K562 (cell line): ENCODE data around the gene OTOG. TPM values are rescaled to one million over a fixed set of nuclear protein-coding genes. Genes with fewer than 3 reads are reported as not detected.

Experiments
- ATAC-seq: fragments of 200-7000 bp; cut with Tn5 transposase; 3 replicates; pipeline ENCODE4 v1.9.1; 2020; ENCODE audit warnings: moderate library complexity
- BruUV-seq: library from RNA; stranded (reverse); fragments of 400-500 nt; replicated peaks from 2 replicates; lab custom pipeline; 2021; lab: Mats Ljungman, UMichigan
- CTCF ChIA-PET: fragments of 300-600 bp; formaldehyde crosslinking; extraction: SDS; loops from one replicate; lab custom pipeline; 2021; ENCODE audit warnings: low intra/inter-chr PET ratio; lab: Yijun Ruan, JAX
- POLR2A ChIA-PET: fragments of 300-600, 350-650 bp; sonication (Branson Sonifier 250); formaldehyde crosslinking; extraction: SDS; loops from one replicate; lab custom pipeline; 2021; ENCODE audit warnings: antibody characterized with exemption, inconsistent platforms; lab: Yijun Ruan, JAX
- DNase-seq, 4 experiments: peaks; one replicate each; pipeline versions ENCODE4 v3.0.0 to v3.0.0-alpha.2; 2011 to 2018; ENCODE audit warnings: low spot score in 3 of 4, mixed read lengths in 3 of 4; ENCODE audit errors: extremely low read depth in 1 of 4
- FAIRE-seq: peaks from 2 replicates; lab custom pipeline; 2011; peaks lifted over from hg19 to GRCh38; lab: Jason Lieb, UNC
- H2AFZ ChIP-seq: 2 replicates; pipeline ENCODE4 v1.6.0; 2011; ENCODE audit warnings: low read depth, low read length, control low read depth, inconsistent platforms
- H3K27ac ChIP-seq: fragments of 200-600 bp; 3 replicates; pipeline ENCODE4 v1.8.0; 2011; ENCODE audit warnings: low read depth, mild to moderate bottlenecking, control low read depth, inconsistent platforms, low read length, moderate library complexity, mixed read lengths; ENCODE audit errors: extremely low read depth
- H3K27me3 ChIP-seq, 2 experiments: fragments of 300-600 bp in 1 of 2; 2 replicates in 1 of 2; 3 replicates in 1 of 2; pipeline versions ENCODE4 v1.6.0 to v1.8.0; 2011; ENCODE audit warnings: inconsistent platforms in 2 of 2, low read length in 2 of 2, mild to moderate bottlenecking in 1 of 2, mixed read lengths in 1 of 2, moderate library complexity in 1 of 2; ENCODE audit not compliant: control insufficient read depth in 2 of 2, insufficient read depth in 2 of 2
- H3K36me3 ChIP-seq: fragments of 300-600 bp; 3 replicates; pipeline ENCODE4 v1.8.0; 2011; ENCODE audit warnings: mild to moderate bottlenecking, low read length, inconsistent platforms; ENCODE audit not compliant: control insufficient read depth, insufficient read depth
- H3K4me1 ChIP-seq, 2 experiments: fragments of 200-600 bp in 1 of 2; replicated peaks in 1 of 2; 2 replicates in 1 of 2; 3 replicates in 1 of 2; pipeline versions ENCODE4 v1.5.1 to v1.8.0; 2011; ENCODE audit warnings: inconsistent platforms in 2 of 2, low read length in 2 of 2, mild to moderate bottlenecking in 1 of 2, mixed read lengths in 1 of 2, moderate library complexity in 1 of 2; ENCODE audit not compliant: control insufficient read depth in 2 of 2, insufficient read depth in 2 of 2
- H3K4me2 ChIP-seq: 2 replicates; pipeline ENCODE4 v1.6.1; 2011; ENCODE audit warnings: low read length, control low read depth, inconsistent platforms, mixed read lengths; ENCODE audit not compliant: insufficient read depth
- H3K4me3 ChIP-seq: fragments of 200-600 bp; sonication (generic), shearing (Covaris generic); 2 replicates; pipeline ENCODE4 v1.5.1; 2016; ENCODE audit warnings: control low read depth, inconsistent platforms
- H3K79me2 ChIP-seq: fragments of 200-600 bp; 3 replicates; pipeline ENCODE4 v1.8.0; 2011; ENCODE audit warnings: low read length, inconsistent platforms; ENCODE audit not compliant: control insufficient read depth, insufficient read depth
- H3K9ac ChIP-seq, 2 experiments: 2 replicates each; pipeline versions ENCODE4 v1.6.0 to v1.6.1; 2011; ENCODE audit warnings: low read depth in 2 of 2, low read length in 2 of 2, control low read depth in 1 of 2, inconsistent platforms in 1 of 2, mild to moderate bottlenecking in 1 of 2, mixed read lengths in 1 of 2; ENCODE audit not compliant: insufficient read depth in 1 of 2
- H3K9me1 ChIP-seq: one replicate; pipeline ENCODE4 v1.6.0; 2011; ENCODE audit warnings: inconsistent platforms, mild to moderate bottlenecking, low read length, moderate library complexity; ENCODE audit not compliant: control insufficient read depth, insufficient read depth
- H3K9me3 ChIP-seq: replicated peaks from 2 replicates; pipeline ENCODE4 v1.5.1; 2011; ENCODE audit warnings: low read depth, low read length, inconsistent platforms; ENCODE audit not compliant: control insufficient read depth, insufficient read depth
- H4K20me1 ChIP-seq: replicated peaks from 2 replicates; pipeline ENCODE4 v1.6.1; 2011; ENCODE audit warnings: low read length, inconsistent platforms, mixed read lengths; ENCODE audit not compliant: control insufficient read depth, insufficient read depth
- ESRRB ChIP-seq: fragments of 250-450 bp; sonication (Bioruptor Pico); IDR thresholded peaks from 2 replicates; pipeline ENCODE4 v1.5.0; 2020; ENCODE audit warnings: mild to moderate bottlenecking, moderate library complexity, borderline replicate concordance
- ETV5 ChIP-seq: sonication (generic); formaldehyde crosslinking; IDR thresholded peaks from 2 replicates; pipeline ENCODE4 v1.4.0; 2020; ENCODE audit warnings: low read depth, mild to moderate bottlenecking, missing genetic modification reagents
- GABPB1 ChIP-seq: sonication (generic); formaldehyde crosslinking; IDR thresholded peaks from 2 replicates; pipeline ENCODE4 v1.8.0; 2022; ENCODE audit warnings: mild to moderate bottlenecking, missing genetic modification reagents
- HNRNPK ChIP-seq: fragments of 200-400 bp; formaldehyde crosslinking; IDR thresholded peaks from one replicate; pipeline ENCODE4 v1.6.1; 2018; ENCODE audit warnings: mild to moderate bottlenecking, low read depth, low read length; ENCODE audit not compliant: poor library complexity, severe bottlenecking
- JUND ChIP-seq, 2 experiments: IDR thresholded peaks; 2 replicates in 1 of 2; 3 replicates in 1 of 2; pipeline ENCODE4 v1.6.1; 2011; ENCODE audit warnings: borderline replicate concordance in 2 of 2, low read depth in 2 of 2, low read length in 2 of 2, improper control_type of control experiment in 1 of 2, missing biosample characterization in 1 of 2, missing genetic modification characterization in 1 of 2, missing genetic modification reagents in 1 of 2
- MYC ChIP-seq, 2 experiments: fragments of 250-450 bp in 1 of 2; sonication (Bioruptor Pico) in 1 of 2; IDR thresholded peaks; 2 replicates each; pipeline versions ENCODE4 v1.5.1 to v1.6.1; 2012 to 2021; ENCODE audit warnings: low read depth in 2 of 2, borderline replicate concordance in 1 of 2, improper control_type of control experiment in 1 of 2, low read length in 1 of 2, mild to moderate bottlenecking in 1 of 2, moderate library complexity in 1 of 2
- RBM39 ChIP-seq: fragments of 200-400 bp; formaldehyde crosslinking; optimal IDR thresholded peaks from 2 replicates; pipeline ENCODE3; 2018; ENCODE audit warnings: low read depth, low read length
- SREBF2 ChIP-seq: sonication (generic); formaldehyde crosslinking; IDR thresholded peaks from 2 replicates; pipeline ENCODE4 v1.4.0; 2020; ENCODE audit warnings: mild to moderate bottlenecking, missing genetic modification reagents
- ZNF224 ChIP-seq: sonication (generic); formaldehyde crosslinking; IDR thresholded peaks from 2 replicates; pipeline ENCODE4 v1.8.0; 2022; ENCODE audit warnings: mild to moderate bottlenecking, missing genetic modification reagents
- ZNF324 ChIP-seq: fragments of 250-450 bp; sonication (Bioruptor Pico); IDR thresholded peaks from 2 replicates; pipeline ENCODE4 v1.4.0; 2020; ENCODE audit warnings: mild to moderate bottlenecking
- ZNF79 ChIP-seq: fragments of 250-450 bp; sonication (Bioruptor Pico); IDR thresholded peaks from 2 replicates; pipeline ENCODE4 v1.4.0; 2020; ENCODE audit warnings: low read depth, mild to moderate bottlenecking, moderate library complexity
- WGBS: fragments of 100-300 bp; shearing (Covaris generic); methylation state at CpG from one replicate; pipeline ENCODE4 v1.1.6; 2016; ENCODE audit warnings: low coverage, mixed read lengths; ENCODE audit not compliant: insufficient coverage; ENCODE audit errors: missing lambda C conversion rate; 5-methylcytosine and 5-hydroxymethylcytosine counted together
- in situ Hi-C: fragments of 300-500 bp; cut with MboI; formaldehyde crosslinking; loops from 4 replicates; pipeline ENCODE4 v1.15.0; 2018; ENCODE audit warnings: inconsistent platforms, mixed read lengths
- intact Hi-C: fragments of 100-400 bp; cut with micrococcal nuclease; formaldehyde crosslinking; loops from 2 replicates; pipeline ENCODE4 v1.14.2; 2022
- polyA plus RNA-seq, 8 experiments: library from polyadenylated mRNA; depleted of rRNA in 4 of 8; stranded (reverse) in 5 of 8; unstranded in 3 of 8; fragments of >200 nt; fragmentation: Nextera tagmentation in 2 of 8; fragmentation: Illumina TruSeq in 1 of 8; extraction: Ambion mirVana in 2 of 8; extraction: Trizol in 1 of 8; gene quantifications; 2 replicates each; pipeline versions ENCODE4 v1.2.1 to v1.2.3, GENCODE V29; 2011 to 2014; ENCODE audit warnings: inconsistent platforms in 1 of 8, missing spikeins in 1 of 8
- total RNA-seq, 7 experiments: library from RNA; depleted of rRNA in 6 of 7; stranded (reverse); fragments of >200 nt in 6 of 7; fragmentation: Illumina TruSeq in 2 of 7; extraction: Trizol in 2 of 7; gene quantifications; 2 replicates each; pipeline versions ENCODE4 v1.2.1 to v1.2.3, GENCODE V29; 2011 to 2021; ENCODE audit warnings: low replicate concordance in 1 of 7
- TF ChIP-seq, protein P1 (sequence below): sonication (generic); formaldehyde crosslinking; IDR thresholded peaks from 2 replicates; pipeline ENCODE4 v1.8.1; 2022; ENCODE audit warnings: missing genetic modification reagents
- TF ChIP-seq, protein P2 (sequence below), 2 experiments: IDR thresholded peaks in 1 of 2; conservative IDR thresholded peaks in 1 of 2; 2 replicates each; pipeline ENCODE4 v1.6.1; 2016; ENCODE audit warnings: low read depth in 2 of 2, mild to moderate bottlenecking in 1 of 2, missing compliant biosample characterization in 1 of 2, missing genetic modification characterization in 1 of 2, moderate library complexity in 1 of 2

OTOG gene
- total and polyA plus RNA-seq, 9 of the 15 experiments (the other 6 are each of a cell fraction or from before 2014, with no cell fraction given) = not detected

DNA sequence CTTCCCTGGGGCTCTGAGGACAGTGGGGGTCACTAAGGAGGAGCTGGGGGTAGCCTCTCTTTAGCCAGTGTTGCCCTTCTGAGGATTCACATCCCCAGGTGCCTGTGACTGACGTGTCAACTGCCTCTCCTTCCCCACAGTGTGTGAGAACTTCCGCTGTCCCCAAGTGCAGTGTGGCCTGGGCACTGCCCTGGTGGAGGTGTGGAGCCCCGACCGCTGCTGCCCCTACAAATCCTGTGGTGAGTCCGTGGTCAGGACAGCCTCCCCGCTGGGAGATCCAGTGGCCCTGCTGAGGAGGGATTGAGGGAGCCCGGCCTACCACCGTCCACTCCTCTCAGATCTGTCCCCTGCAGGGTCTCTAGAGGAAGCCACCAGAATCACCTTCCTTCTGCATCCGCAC is 91.3 kb downstream of the OTOG start:
- ATAC-seq = no peak
- H3K4me1 ChIP-seq = peaks cover 0 to 18% of the 10 kb centered on the region in 2 experiments; a peak in 1 of 5 replicates
- CTCF ChIA-PET = no interaction called here
- H3K9ac ChIP-seq = no peak overlapping the region
- POLR2A ChIA-PET = no interaction called here
- H4K20me1 ChIP-seq = 0 out of 2 replicates have a peak, but pooled peaks cover 3% of the 10 kb centered on the region
- intact Hi-C loops (no loop called here), in situ Hi-C loops (no loop called here)
- no TSS peak for BruUV-seq
- H3K27me3 ChIP-seq = peaks cover 4 to 44% of the 10 kb centered on the region in 2 experiments; a peak in 3 of 5 replicates
- no peak overlapping the region for H3K4me2 ChIP-seq
- 2% methylated on average over 7 of the region's 9 CpGs for WGBS
- no peaks in the 10 kb centered on the region for H3K36me3 ChIP-seq
- H3K9me1 ChIP-seq = no peaks in the 10 kb centered on the region
- TF ChIP-seq ETV5 (CRISPR knock-in tag) = no peak
- TF ChIP-seq, protein P1, sequence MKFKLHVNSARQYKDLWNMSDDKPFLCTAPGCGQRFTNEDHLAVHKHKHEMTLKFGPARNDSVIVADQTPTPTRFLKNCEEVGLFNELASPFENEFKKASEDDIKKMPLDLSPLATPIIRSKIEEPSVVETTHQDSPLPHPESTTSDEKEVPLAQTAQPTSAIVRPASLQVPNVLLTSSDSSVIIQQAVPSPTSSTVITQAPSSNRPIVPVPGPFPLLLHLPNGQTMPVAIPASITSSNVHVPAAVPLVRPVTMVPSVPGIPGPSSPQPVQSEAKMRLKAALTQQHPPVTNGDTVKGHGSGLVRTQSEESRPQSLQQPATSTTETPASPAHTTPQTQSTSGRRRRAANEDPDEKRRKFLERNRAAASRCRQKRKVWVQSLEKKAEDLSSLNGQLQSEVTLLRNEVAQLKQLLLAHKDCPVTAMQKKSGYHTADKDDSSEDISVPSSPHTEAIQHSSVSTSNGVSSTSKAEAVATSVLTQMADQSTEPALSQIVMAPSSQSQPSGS (CRISPR knock-in tag) = no peak
- TF ChIP-seq ZNF224 (CRISPR knock-in tag) = no peak
- TF ChIP-seq, protein P2, sequence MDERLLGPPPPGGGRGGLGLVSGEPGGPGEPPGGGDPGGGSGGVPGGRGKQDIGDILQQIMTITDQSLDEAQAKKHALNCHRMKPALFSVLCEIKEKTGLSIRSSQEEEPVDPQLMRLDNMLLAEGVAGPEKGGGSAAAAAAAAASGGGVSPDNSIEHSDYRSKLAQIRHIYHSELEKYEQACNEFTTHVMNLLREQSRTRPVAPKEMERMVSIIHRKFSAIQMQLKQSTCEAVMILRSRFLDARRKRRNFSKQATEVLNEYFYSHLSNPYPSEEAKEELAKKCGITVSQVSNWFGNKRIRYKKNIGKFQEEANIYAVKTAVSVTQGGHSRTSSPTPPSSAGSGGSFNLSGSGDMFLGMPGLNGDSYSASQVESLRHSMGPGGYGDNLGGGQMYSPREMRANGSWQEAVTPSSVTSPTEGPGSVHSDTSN (CRISPR knock-in tag; IDR thresholded peaks at IDR 0.05; ENCODE audit: low read depth) = no peak
- TF ChIP-seq, protein P2 (tag; conservative IDR thresholded peaks at IDR 0.05; ENCODE audit: low read depth) = no peak
- no peak for TF ChIP-seq SREBF2 (CRISPR knock-in tag)
- TF ChIP-seq ZNF79 (CRISPR knock-in tag) = no peak
- no peak for TF ChIP-seq ZNF324 (CRISPR knock-in tag)
- no peak for TF ChIP-seq GABPB1
- no peak for TF ChIP-seq ESRRB (CRISPR knock-in tag)
- no peak for TF ChIP-seq HNRNPK
- no peak for TF ChIP-seq JUND (IDR thresholded peaks at IDR 0.05; ENCODE audit: borderline replicate concordance, low read depth, low read length)
- TF ChIP-seq JUND (tag; IDR thresholded peaks at IDR 0.05; ENCODE audit: borderline replicate concordance, low read depth, low read length) = no peak
- TF ChIP-seq MYC (IDR thresholded peaks at IDR 0.05; ENCODE audit: low read depth, low read length) = no peak
- TF ChIP-seq MYC (CRISPR knock-in tag; IDR thresholded peaks at IDR 0.05; ENCODE audit: borderline replicate concordance, low read depth) = no peak
- no peak for TF ChIP-seq RBM39
- TF ChIP-seq, all 486 proteins: peak for 0
- Histone ChIP-seq H3K4me3 (no peak overlapping the region), H3K9me3 (no peaks in the 10 kb centered on the region), H3K79me2 (no peaks in the 10 kb centered on the region), H3K27ac (no peak overlapping the region), H2AFZ (no peak overlapping the region)
- FAIRE-seq = no peak
- peak in 2 of 4 experiments; percentile 2 for DNase-seq
